ENCODE measurements around the gene A2M.

The A2M gene

GRCh38 chr12:9040484-9041186 lies 75.1 kb downstream of the A2M start:
- DNase-seq (ENCODE audit: low spot score) (no peak), FAIRE-seq (no peak)

- DNase-seq (ENCODE audit: low spot score) (peak; percentile 33), FAIRE-seq (peak; percentile 70)
Observed at GRCh38 chr12:9039397-9039977, 76.2 kb downstream of the A2M start.

GRCh38 chr12:9037431-9037830 lies 78.3 kb downstream of the A2M start:
- DNase-seq (ENCODE audit: low spot score): no peak
- no peak for FAIRE-seq

GRCh38 chr12:9036227-9036626 lies 79.5 kb downstream of the A2M start:
- no peak for FAIRE-seq

GRCh38 chr12:9034095-9034494 lies 81.6 kb downstream of the A2M start:
- DNase-seq (ENCODE audit: low spot score): no peak
- no peak for FAIRE-seq

More at GRCh38 chr12:9036227-9036626, 79.5 kb downstream of the A2M start:
- DNase-seq (ENCODE audit: low spot score): no peak

DNA sequence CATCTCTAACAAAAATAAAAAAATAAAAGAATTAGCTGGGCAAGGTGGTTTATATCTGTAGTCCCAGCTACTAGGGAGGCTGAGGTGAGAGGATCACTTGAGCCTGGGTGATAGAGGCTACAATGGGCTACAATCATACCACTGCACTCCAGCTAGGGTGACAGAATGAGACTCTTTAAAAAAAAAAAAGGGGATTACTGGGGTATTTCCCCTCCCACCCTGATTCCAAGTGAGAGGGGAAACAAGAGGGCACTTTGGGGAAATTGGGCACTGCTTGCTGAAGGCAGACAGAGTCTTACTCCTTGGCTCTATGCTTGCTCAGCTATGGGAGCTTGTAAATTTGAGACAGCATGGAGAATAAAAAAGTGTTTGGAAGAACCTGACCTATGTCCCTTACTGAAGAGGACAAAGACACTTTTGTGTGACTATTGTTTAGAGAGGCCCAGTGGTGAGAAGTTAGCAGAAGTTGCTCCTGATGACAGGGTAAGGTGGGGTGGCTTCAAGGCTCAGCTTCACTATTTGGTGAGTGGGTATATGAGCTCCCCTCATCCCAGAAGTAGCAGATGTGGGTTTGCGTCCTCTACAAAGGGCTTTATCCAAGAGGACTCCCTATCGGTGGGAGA lies 82.3 kb downstream of the A2M start:
- no peak for FAIRE-seq
- DNase-seq (ENCODE audit: low spot score): no peak

DNA sequence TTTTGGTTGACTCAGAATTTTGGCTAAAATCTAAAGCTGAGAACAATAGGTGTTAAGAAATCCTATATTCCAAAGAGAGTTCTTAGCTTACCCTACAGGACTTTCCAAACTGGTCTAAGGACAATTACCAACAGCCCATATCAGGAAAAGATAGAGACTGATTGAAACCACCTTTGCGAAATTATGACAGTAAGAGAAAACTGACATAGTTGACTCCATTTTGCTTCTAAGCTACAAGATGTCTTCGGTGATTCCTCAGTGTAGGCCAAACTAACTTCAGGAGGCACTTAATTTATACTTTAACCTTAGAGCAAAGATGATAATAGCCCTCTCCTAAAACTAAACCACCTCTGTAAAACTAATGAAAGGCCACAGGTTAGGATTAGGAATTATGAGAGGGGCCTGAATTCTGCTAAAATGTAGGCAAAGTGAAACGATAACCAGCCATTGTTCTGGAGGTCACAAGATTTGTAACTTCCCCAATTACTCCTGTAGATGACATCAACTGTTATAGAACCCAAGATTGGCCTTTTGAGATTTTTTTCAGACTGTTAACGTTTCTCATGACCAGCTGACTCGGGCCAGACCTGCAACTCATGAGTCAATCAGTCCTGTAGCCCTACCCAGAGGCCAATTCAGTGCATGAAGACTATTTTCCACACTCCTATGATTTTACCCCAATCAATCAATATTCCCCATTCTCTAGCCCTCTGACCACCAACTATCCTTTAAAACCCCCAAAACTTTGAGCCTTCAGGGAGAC lies 83.3 kb downstream of the A2M start:
- DNase-seq (ENCODE audit: low spot score) (no peak), FAIRE-seq (no peak)

DNA sequence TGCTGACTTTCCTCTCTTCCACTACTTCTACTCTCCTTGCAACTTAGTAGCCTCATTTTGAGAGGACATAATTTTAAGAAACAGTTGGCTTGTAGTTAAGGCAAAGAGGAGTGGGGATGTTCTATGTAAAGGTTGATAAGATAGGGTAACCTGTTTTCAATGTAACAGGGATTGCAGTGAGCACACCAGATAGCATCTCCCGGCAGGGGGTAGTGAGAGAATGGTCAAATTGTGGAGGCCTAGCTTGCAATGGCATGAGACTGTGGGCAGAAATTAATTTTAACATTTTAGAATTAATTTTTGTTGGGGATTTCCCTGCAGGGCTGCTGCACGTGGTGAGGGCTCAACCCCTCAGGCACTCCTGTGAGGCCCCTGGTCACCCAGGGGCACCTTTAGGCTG lies 84.9 kb downstream of the A2M start:
- FAIRE-seq (no peak), DNase-seq (ENCODE audit: low spot score) (no peak)

DNA sequence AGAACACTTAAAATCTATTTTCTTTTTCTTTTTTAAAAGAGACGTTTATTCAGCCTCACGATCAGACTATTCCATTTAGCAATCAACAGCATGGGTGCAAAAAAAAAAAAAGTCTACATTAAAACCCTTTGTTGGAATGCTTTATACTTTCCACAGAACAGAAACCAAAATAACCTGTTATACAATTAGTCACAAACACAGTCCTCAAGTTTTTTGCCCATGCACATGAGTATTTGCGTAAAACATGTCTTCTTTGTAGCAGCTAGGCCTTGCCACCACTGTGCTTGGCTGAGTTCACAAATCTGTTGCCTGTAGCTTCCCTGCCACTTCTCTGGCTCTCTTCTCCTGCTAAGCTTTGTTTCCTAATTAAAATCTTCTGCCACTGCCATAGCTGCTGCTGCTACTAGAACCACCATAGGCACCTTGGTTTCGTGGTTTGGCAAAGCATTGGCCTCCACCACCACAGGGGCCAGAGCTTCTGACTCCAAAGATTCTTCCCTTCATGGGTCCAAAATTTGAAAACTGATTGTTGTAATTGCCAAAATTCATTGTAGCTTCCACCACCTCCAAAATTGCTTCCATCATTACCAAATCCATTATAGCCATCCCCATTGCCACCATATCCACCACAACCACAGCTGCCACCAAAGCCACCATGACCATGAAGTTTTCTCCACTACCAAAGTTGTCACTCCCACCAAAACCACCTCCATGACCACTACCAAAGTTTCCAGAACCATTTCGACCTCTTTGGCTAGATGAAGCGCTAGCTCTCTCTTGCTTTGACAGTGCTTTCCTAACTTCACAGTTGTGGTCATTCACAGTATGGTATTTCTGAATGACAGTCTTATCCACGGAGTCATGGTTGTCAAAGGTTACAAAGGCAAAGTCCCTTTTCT lies 88.3 kb downstream of the A2M start:
- DNase-seq (ENCODE audit: low spot score) (no peak), FAIRE-seq (no peak)

GRCh38 chr12:9024512-9024911 lies 91.2 kb downstream of the A2M start:
- no peak for FAIRE-seq
- no peak for DNase-seq (ENCODE audit: low spot score)

- FAIRE-seq (no peak), DNase-seq (ENCODE audit: low spot score) (no peak)
Observed at GRCh38 chr12:9022592-9022991, 93.1 kb downstream of the A2M start.

All from RCC 7860 (cell line).